Neural cell (in vitro differentiated cells): Measurements from ENCODE around the gene DUSP22. TPM values are rescaled to one million over a fixed set of nuclear protein-coding genes. Genes with fewer than 3 reads are reported as not detected.

ENCODE experiments used
- H2AFZ ChIP-seq: fragments of 200-600, 300-800 bp; sonication (generic), shearing (Covaris generic); 2 replicates; pipeline ENCODE4 v1.6.0; 2014; ENCODE audit warnings: low read depth, mild to moderate bottlenecking, antibody characterized with exemption, low read length, moderate library complexity
- H3F3A ChIP-seq: fragments of 200-600 bp; shearing (Covaris generic); 2 replicates; pipeline ENCODE4 v1.6.1; 2016; ENCODE audit warnings: mild to moderate bottlenecking, moderate library complexity, mixed read lengths, antibody characterized with exemption, low read length; ENCODE audit not compliant: insufficient read depth, poor library complexity, severe bottlenecking
- H3K27ac ChIP-seq: fragments of 200-600, 300-800 bp; sonication (generic), shearing (Covaris generic); 2 replicates; pipeline ENCODE4 v1.5.1; 2014; ENCODE audit warnings: mild to moderate bottlenecking, low read length, moderate library complexity
- H3K27me3 ChIP-seq: fragments of 300-800, 200-600 bp; sonication (generic), shearing (Covaris generic); 2 replicates; pipeline ENCODE4 v1.6.0; 2014; ENCODE audit warnings: mild to moderate bottlenecking, low read depth, low read length, moderate library complexity; ENCODE audit not compliant: insufficient read depth
- H3K36me3 ChIP-seq: fragments of 300-800, 200-600 bp; sonication (generic), shearing (Covaris generic); 2 replicates; pipeline ENCODE4 v1.5.1; 2014; ENCODE audit warnings: mild to moderate bottlenecking, antibody characterized with exemption, low read length, moderate library complexity; ENCODE audit not compliant: insufficient read depth
- H3K4me2 ChIP-seq: fragments of 300-800, 200-600 bp; sonication (generic), shearing (Covaris generic); 2 replicates; pipeline ENCODE4 v1.6.0; 2014; ENCODE audit warnings: mild to moderate bottlenecking, low read length
- H3K4me3 ChIP-seq: fragments of 300-800, 200-600 bp; sonication (generic), shearing (Covaris generic); 2 replicates; pipeline ENCODE4 v1.5.1; 2014; ENCODE audit warnings: mild to moderate bottlenecking, low read length, moderate library complexity
- H3K79me2 ChIP-seq: fragments of 200-600 bp; shearing (Covaris generic); replicated peaks from 2 replicates; pipeline ENCODE4 v1.6.0; 2014; ENCODE audit warnings: mild to moderate bottlenecking, low read length, moderate library complexity; ENCODE audit not compliant: insufficient read depth
- H3K9ac ChIP-seq: fragments of 300-800, 200-600 bp; sonication (generic), shearing (Covaris generic); 2 replicates; pipeline ENCODE4 v1.6.1; 2016; ENCODE audit warnings: mild to moderate bottlenecking, low read length, mixed read lengths
- H3K9me2 ChIP-seq: fragments of 200-600 bp; shearing (Covaris generic); 2 replicates; pipeline ENCODE4 v1.6.1; 2016; ENCODE audit warnings: mild to moderate bottlenecking, low read length, mixed read lengths; ENCODE audit not compliant: insufficient read depth
- H3K9me3 ChIP-seq: fragments of 200-600, 300-800 bp; sonication (generic), shearing (Covaris generic); 2 replicates; pipeline ENCODE4 v1.6.1; 2016; ENCODE audit warnings: mild to moderate bottlenecking, mixed run types, low read length, moderate library complexity, mixed read lengths
- H4K20me1 ChIP-seq: fragments of 200-600 bp; shearing (Covaris generic); 2 replicates; pipeline ENCODE4 v1.6.1; 2016; ENCODE audit warnings: mild to moderate bottlenecking, mixed run types; ENCODE audit not compliant: insufficient read depth
- EP300 ChIP-seq: fragments of 450-650 bp; conservative IDR thresholded peaks from 2 replicates; pipeline ENCODE4 v1.6.1; 2014; ENCODE audit warnings: antibody characterized with exemption, mild to moderate bottlenecking, moderate library complexity; ENCODE audit not compliant: poor library complexity, severe bottlenecking
- EZH2 ChIP-seq: fragments of 200-600, 300-800 bp; shearing (Covaris generic), sonication (generic); IDR thresholded peaks from 2 replicates; pipeline ENCODE4 v1.6.1; 2014; ENCODE audit warnings: antibody characterized with exemption, low read length, borderline replicate concordance, mild to moderate bottlenecking; ENCODE audit not compliant: insufficient read depth, poor library complexity, severe bottlenecking
- MXI1 ChIP-seq: fragments of 450-650 bp; conservative IDR thresholded peaks from 2 replicates; pipeline ENCODE4 v1.6.1; 2014; ENCODE audit warnings: antibody characterized with exemption, mild to moderate bottlenecking; ENCODE audit not compliant: poor library complexity, severe bottlenecking
- POLR2AphosphoS5 ChIP-seq: IDR thresholded peaks from 2 replicates; pipeline ENCODE4 v1.6.1; 2012
- RAD21 ChIP-seq: fragments of 450-650 bp; conservative IDR thresholded peaks from 2 replicates; pipeline ENCODE4 v1.6.1; 2014; ENCODE audit warnings: antibody characterized with exemption, mild to moderate bottlenecking, moderate library complexity
- REST ChIP-seq: IDR thresholded peaks from 2 replicates; pipeline ENCODE4 v1.6.1; 2012; ENCODE audit warnings: borderline replicate concordance
- SMC3 ChIP-seq: fragments of 450-650 bp; conservative IDR thresholded peaks from 2 replicates; pipeline ENCODE4 v1.6.1; 2014; ENCODE audit warnings: antibody characterized with exemption, mild to moderate bottlenecking, moderate library complexity; ENCODE audit not compliant: poor library complexity
- TAF1 ChIP-seq: IDR thresholded peaks from 2 replicates; pipeline ENCODE4 v1.6.1; 2012; ENCODE audit warnings: low read depth
- polyA plus RNA-seq: library from polyadenylated mRNA; depleted of rRNA; stranded (reverse); fragments of >200 nt; gene quantifications from 2 replicates; pipeline ENCODE4 v1.2.3, GENCODE V29; 2014
- TF ChIP-seq, protein P1 (sequence below): fragments of 450-650 bp; IDR thresholded peaks from 2 replicates; pipeline ENCODE4 v1.5.1; 2014; ENCODE audit warnings: antibody characterized with exemption, mild to moderate bottlenecking, moderate library complexity; ENCODE audit not compliant: poor library complexity, severe bottlenecking

The DUSP22 gene
- polyA plus RNA-seq, 1 donor from 2014 or later, result 24.9 TPM

- H3K9ac ChIP-seq, result no peak overlapping the region
- no peak overlapping the region for H3K4me2 ChIP-seq
- no peaks in the 10 kb centered on the region for H3K79me2 ChIP-seq
- peaks cover 6% of the 10 kb centered on the region for H3K9me3 ChIP-seq
- H3K27ac ChIP-seq, result no peak overlapping the region
- H2AFZ ChIP-seq, result no peak overlapping the region
- no peak for TF ChIP-seq REST
- no peak for TF ChIP-seq POLR2AphosphoS5
- TF ChIP-seq TAF1, result no peak
- TF ChIP-seq SMC3, result no peak
- TF ChIP-seq EP300, result no peak
- no peak for TF ChIP-seq RAD21
- no peak for TF ChIP-seq MXI1
- TF ChIP-seq EZH2, result no peak
- TF ChIP-seq, protein P1, sequence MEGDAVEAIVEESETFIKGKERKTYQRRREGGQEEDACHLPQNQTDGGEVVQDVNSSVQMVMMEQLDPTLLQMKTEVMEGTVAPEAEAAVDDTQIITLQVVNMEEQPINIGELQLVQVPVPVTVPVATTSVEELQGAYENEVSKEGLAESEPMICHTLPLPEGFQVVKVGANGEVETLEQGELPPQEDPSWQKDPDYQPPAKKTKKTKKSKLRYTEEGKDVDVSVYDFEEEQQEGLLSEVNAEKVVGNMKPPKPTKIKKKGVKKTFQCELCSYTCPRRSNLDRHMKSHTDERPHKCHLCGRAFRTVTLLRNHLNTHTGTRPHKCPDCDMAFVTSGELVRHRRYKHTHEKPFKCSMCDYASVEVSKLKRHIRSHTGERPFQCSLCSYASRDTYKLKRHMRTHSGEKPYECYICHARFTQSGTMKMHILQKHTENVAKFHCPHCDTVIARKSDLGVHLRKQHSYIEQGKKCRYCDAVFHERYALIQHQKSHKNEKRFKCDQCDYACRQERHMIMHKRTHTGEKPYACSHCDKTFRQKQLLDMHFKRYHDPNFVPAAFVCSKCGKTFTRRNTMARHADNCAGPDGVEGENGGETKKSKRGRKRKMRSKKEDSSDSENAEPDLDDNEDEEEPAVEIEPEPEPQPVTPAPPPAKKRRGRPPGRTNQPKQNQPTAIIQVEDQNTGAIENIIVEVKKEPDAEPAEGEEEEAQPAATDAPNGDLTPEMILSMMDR, result no peak
- H3K27me3 ChIP-seq, result no peaks in the 10 kb centered on the region
- H3K36me3 ChIP-seq, result no peaks in the 10 kb centered on the region
- H3K4me3 ChIP-seq, result no peak overlapping the region
- no peaks in the 10 kb centered on the region for H3K9me2 ChIP-seq
- H4K20me1 ChIP-seq, result no peaks in the 10 kb centered on the region
- no peaks in the 10 kb centered on the region for H3F3A ChIP-seq
These were observed 16.0 kb downstream of the DUSP22 start for GRCh38 chr6:308307-308706.

GRCh38 chr6:308768-309167, 16.5 kb downstream of the DUSP22 start:
- H3K36me3 ChIP-seq, result no peaks in the 10 kb centered on the region
- H3K27ac ChIP-seq, result no peak overlapping the region
- H3K79me2 ChIP-seq, result no peaks in the 10 kb centered on the region
- no peaks in the 10 kb centered on the region for H4K20me1 ChIP-seq
- H3K4me2 ChIP-seq, result no peak overlapping the region
- no peaks in the 10 kb centered on the region for H3K27me3 ChIP-seq
- peaks cover 6% of the 10 kb centered on the region for H3K9me3 ChIP-seq
- no peak overlapping the region for H3K4me3 ChIP-seq
- no peak overlapping the region for H2AFZ ChIP-seq
- no peak overlapping the region for H3K9ac ChIP-seq
- H3K9me2 ChIP-seq, result no peaks in the 10 kb centered on the region
- no peak for TF ChIP-seq EZH2
- no peak for TF ChIP-seq SMC3
- TF ChIP-seq MXI1, result no peak
- no peak for TF ChIP-seq POLR2AphosphoS5
- no peaks in the 10 kb centered on the region for H3F3A ChIP-seq

DNA sequence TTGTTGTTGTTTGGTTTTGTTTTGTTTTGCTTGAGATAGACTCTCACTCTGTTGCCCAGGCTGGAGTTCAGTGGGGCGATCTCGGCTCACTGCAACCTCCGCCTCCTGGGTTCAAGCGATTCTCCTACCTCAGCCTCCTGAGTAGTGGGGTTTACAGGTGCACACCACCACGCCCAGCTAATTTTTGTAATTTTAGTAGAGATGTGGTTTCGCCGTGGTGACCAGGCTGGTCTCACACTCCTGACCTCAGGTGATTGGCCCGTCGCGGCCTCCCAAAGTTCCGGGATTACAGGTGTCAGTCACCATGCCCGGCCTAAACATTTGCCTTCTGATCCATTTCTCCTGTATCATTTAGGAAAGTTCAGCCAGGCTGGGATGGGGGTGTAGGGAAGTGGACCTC, 17.7 kb downstream of the DUSP22 start:
- Histone ChIP-seq H3K27me3 (no peaks in the 10 kb centered on the region), H3K4me2 (no peak overlapping the region), H3K9me3 (no peaks in the 10 kb centered on the region), H3K36me3 (no peaks in the 10 kb centered on the region), H3K9ac (no peak overlapping the region), H3K4me3 (no peak overlapping the region), H3F3A (no peaks in the 10 kb centered on the region), H3K9me2 (no peaks in the 10 kb centered on the region), H2AFZ (no peak overlapping the region), H3K27ac (no peak overlapping the region), H3K79me2 (no peaks in the 10 kb centered on the region), H4K20me1 (no peaks in the 10 kb centered on the region)
- TF ChIP-seq TAF1 (no peak), MXI1 (no peak), EZH2 (no peak), EP300 (no peak), REST (no peak), RAD21 (no peak), POLR2AphosphoS5 (no peak)
- TF ChIP-seq, protein P1, result no peak
